HFF-Myc (cell line): ENCODE measurements around the gene FBF1.

Experiments used
- DNase-seq: peaks from one replicate; pipeline ENCODE4 v3.0.0-alpha.2; 2011; ENCODE audit warnings: low read depth; ENCODE audit errors: extremely low read depth
- H3K4me3 ChIP-seq: replicated peaks from 2 replicates; pipeline ENCODE4 v1.5.1; 2011; ENCODE audit warnings: low read depth, mild to moderate bottlenecking, control low read depth, low read length
- CTCF ChIP-seq: IDR thresholded peaks from 2 replicates; pipeline ENCODE4 v1.5.1; 2012; ENCODE audit warnings: mild to moderate bottlenecking, low read depth, low read length, control low read depth; ENCODE audit errors: missing control alignments

The FBF1 gene

GRCh38 chr17:75940727-75941441, at the start of gene FBF1:
TSS of gene FBF1 (minus strand) at chr17:75941042. CDS start at chr17:75938149, 2,893 bp downstream.
- peak; percentile 58 for DNase-seq
- peak within 1 kb of the TSS; percentile 88 for H3K4me3 ChIP-seq
- no peak for TF ChIP-seq CTCF

GRCh38 chr17:75987041-75987440, 46.2 kb upstream of the FBF1 start:
- no peak overlapping the region for H3K4me3 ChIP-seq
- TF ChIP-seq CTCF, result no peak
- no peak for DNase-seq

- DNase-seq, result no peak
- no peak for TF ChIP-seq CTCF
- H3K4me3 ChIP-seq, result no peak overlapping the region
Observed at GRCh38 chr17:75985986-75986385, 45.1 kb upstream of the FBF1 start.

GRCh38 chr17:75983501-75984181, 42.8 kb upstream of the FBF1 start:
- DNase-seq, result no peak
- no peak for TF ChIP-seq CTCF
- no peak overlapping the region for H3K4me3 ChIP-seq

- H3K4me3 ChIP-seq, result no peak overlapping the region
- no peak for DNase-seq
- TF ChIP-seq CTCF, result no peak
Observed at GRCh38 chr17:75981019-75981615, 40.3 kb upstream of the FBF1 start.

- no peak for TF ChIP-seq CTCF
- no peak for DNase-seq
- H3K4me3 ChIP-seq, result peak overlapping the region; percentile 80
Observed at GRCh38 chr17:75980188-75981018, 39.6 kb upstream of the FBF1 start.
